ENCODE results near the gene TCF7L2. TPM values are rescaled to one million over a fixed set of nuclear protein-coding genes. Genes with fewer than 3 reads are reported as not detected.

The TCF7L2 gene
- total RNA-seq, 1 donor from 2014 or later = 88.2 TPM

GRCh38 chr10:113025487-113025886, 75.4 kb downstream of the TCF7L2 start:
- Mint-ChIP-seq H3K4me3 (ENCODE audit: unreplicated experiment) (no peak overlapping the region), H3K9me3 (ENCODE audit: unreplicated experiment) (no peaks in the 10 kb centered on the region), H3K36me3 (ENCODE audit: unreplicated experiment) (peaks cover 7% of the 10 kb centered on the region), H3K4me1 (ENCODE audit: unreplicated experiment) (peaks cover 60% of the 10 kb centered on the region), H3K27me3 (ENCODE audit: unreplicated experiment) (no peaks in the 10 kb centered on the region), H3K27ac (ENCODE audit: unreplicated experiment) (no peak overlapping the region)
- no peak for TF ChIP-seq CTCF (IDR thresholded peaks at IDR 0.05)
- DNase-seq (ENCODE audit: extremely low spot score, unreplicated experiment) = no peak

- peaks cover 6% of the 10 kb centered on the region for H3K36me3 Mint-ChIP-seq (ENCODE audit: unreplicated experiment)
- no peak overlapping the region for H3K4me3 Mint-ChIP-seq (ENCODE audit: unreplicated experiment)
- no peaks in the 10 kb centered on the region for H3K9me3 Mint-ChIP-seq (ENCODE audit: unreplicated experiment)
- no peak for DNase-seq (ENCODE audit: extremely low spot score, unreplicated experiment)
- peak overlapping the region; percentile 75 for H3K27ac Mint-ChIP-seq (ENCODE audit: unreplicated experiment)
- no peak for TF ChIP-seq CTCF (IDR thresholded peaks at IDR 0.05)
- no peaks in the 10 kb centered on the region for H3K27me3 Mint-ChIP-seq (ENCODE audit: unreplicated experiment)
- peaks cover 59% of the 10 kb centered on the region for H3K4me1 Mint-ChIP-seq (ENCODE audit: unreplicated experiment)
Observed at GRCh38 chr10:113026679-113027078, 76.6 kb downstream of the TCF7L2 start.

- H3K4me3 Mint-ChIP-seq (ENCODE audit: unreplicated experiment) = no peak overlapping the region
Observed at GRCh38 chr10:113027230-113027573, 77.2 kb downstream of the TCF7L2 start.

GRCh38 chr10:113027574-113028455, 77.8 kb downstream of the TCF7L2 start:
- no peak for TF ChIP-seq CTCF (IDR thresholded peaks at IDR 0.05)
- H3K36me3 Mint-ChIP-seq (ENCODE audit: unreplicated experiment) = peaks cover 2% of the 10 kb centered on the region
- no peaks in the 10 kb centered on the region for H3K27me3 Mint-ChIP-seq (ENCODE audit: unreplicated experiment)
- DNase-seq (ENCODE audit: extremely low spot score, unreplicated experiment) = no peak
- H3K27ac Mint-ChIP-seq (ENCODE audit: unreplicated experiment) = peak overlapping the region; percentile 75
- H3K4me3 Mint-ChIP-seq (ENCODE audit: unreplicated experiment) = peak overlapping the region; percentile 53
- no peaks in the 10 kb centered on the region for H3K9me3 Mint-ChIP-seq (ENCODE audit: unreplicated experiment)
- H3K4me1 Mint-ChIP-seq (ENCODE audit: unreplicated experiment) = peaks cover 54% of the 10 kb centered on the region

More at GRCh38 chr10:113027230-113027573, 77.2 kb downstream of the TCF7L2 start:
- no peaks in the 10 kb centered on the region for H3K27me3 Mint-ChIP-seq (ENCODE audit: unreplicated experiment)
- H3K9me3 Mint-ChIP-seq (ENCODE audit: unreplicated experiment) = no peaks in the 10 kb centered on the region
- H3K27ac Mint-ChIP-seq (ENCODE audit: unreplicated experiment) = peak overlapping the region; percentile 75
- H3K4me1 Mint-ChIP-seq (ENCODE audit: unreplicated experiment) = peaks cover 55% of the 10 kb centered on the region
- TF ChIP-seq CTCF (IDR thresholded peaks at IDR 0.05) = no peak
- peaks cover 2% of the 10 kb centered on the region for H3K36me3 Mint-ChIP-seq (ENCODE audit: unreplicated experiment)
- DNase-seq (ENCODE audit: extremely low spot score, unreplicated experiment) = no peak
